ENCODE data around the gene MYO9A. TPM values are rescaled to one million over a fixed set of nuclear protein-coding genes. Genes with fewer than 3 reads are reported as not detected.

MYO9A gene
- polyA plus RNA-seq, 3 donors: 3.9 to 6.6 (median 5.0) TPM

DNA sequence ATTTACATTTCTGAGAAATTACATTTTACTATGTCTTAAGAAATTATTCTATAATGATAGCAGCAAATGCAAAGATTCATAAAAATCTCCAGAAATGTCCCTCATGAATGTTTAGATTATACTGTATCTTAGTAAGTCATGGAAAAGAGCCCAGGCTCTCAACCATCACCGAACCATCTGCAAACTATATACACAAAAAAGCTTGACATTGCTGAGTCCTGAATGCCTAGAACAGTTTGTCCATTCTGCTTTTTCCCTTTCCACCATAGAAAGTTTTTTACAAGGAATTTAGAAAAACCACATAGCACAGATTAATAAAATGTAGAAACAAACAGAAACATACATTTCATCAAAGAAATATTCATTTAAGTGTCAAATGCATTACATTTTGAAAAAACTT, 83.6 kb downstream of the MYO9A start:
- TF ChIP-seq, protein P1, sequence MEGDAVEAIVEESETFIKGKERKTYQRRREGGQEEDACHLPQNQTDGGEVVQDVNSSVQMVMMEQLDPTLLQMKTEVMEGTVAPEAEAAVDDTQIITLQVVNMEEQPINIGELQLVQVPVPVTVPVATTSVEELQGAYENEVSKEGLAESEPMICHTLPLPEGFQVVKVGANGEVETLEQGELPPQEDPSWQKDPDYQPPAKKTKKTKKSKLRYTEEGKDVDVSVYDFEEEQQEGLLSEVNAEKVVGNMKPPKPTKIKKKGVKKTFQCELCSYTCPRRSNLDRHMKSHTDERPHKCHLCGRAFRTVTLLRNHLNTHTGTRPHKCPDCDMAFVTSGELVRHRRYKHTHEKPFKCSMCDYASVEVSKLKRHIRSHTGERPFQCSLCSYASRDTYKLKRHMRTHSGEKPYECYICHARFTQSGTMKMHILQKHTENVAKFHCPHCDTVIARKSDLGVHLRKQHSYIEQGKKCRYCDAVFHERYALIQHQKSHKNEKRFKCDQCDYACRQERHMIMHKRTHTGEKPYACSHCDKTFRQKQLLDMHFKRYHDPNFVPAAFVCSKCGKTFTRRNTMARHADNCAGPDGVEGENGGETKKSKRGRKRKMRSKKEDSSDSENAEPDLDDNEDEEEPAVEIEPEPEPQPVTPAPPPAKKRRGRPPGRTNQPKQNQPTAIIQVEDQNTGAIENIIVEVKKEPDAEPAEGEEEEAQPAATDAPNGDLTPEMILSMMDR (IDR thresholded peaks at IDR 0.05): no peak
- no peak for DNase-seq
- Histone ChIP-seq H3K9me3 (replicated peaks in 1 of 2; ENCODE audit: control insufficient read depth in 1 of 2, insufficient read depth in 1 of 2, low read length in 2 of 2) (no peaks in the 10 kb centered on the region), H3K79me2 (ENCODE audit: insufficient read depth, low read length) (no peaks in the 10 kb centered on the region), H3K4me2 (replicated peaks; ENCODE audit: extremely low read depth, low read length, poor library complexity, severe bottlenecking) (no peak overlapping the region), H3K27me3 (ENCODE audit: control insufficient read depth in 2 of 2, insufficient read depth in 2 of 2, low read length in 2 of 2) (no peaks in the 10 kb centered on the region), H3K4me3 (replicated peaks in 1 of 3; ENCODE audit: low read depth in 2 of 3, low read length in 3 of 3) (no peak overlapping the region), H3K4me1 (ENCODE audit: control insufficient read depth in 1 of 2, insufficient read depth in 2 of 2, low read length in 2 of 2) (no peaks in the 10 kb centered on the region), H3K9ac (ENCODE audit: insufficient read depth, low read length, poor library complexity, severe bottlenecking) (no peak overlapping the region), H4K20me1 (ENCODE audit: insufficient read depth, low read length) (no peaks in the 10 kb centered on the region), H3K36me3 (replicated peaks in 1 of 2; ENCODE audit: control insufficient read depth in 1 of 2, insufficient read depth in 2 of 2, low read length in 2 of 2) (peaks cover 0 to 6% of the 10 kb centered on the region in 2 donors), H3K27ac (ENCODE audit: low read depth in 1 of 2, low read length in 2 of 2) (no peak overlapping the region), H2AFZ (ENCODE audit: insufficient read depth, low read depth, low read length, poor library complexity, severe bottlenecking) (no peak overlapping the region)
- no peak overlapping the region for H3K4me3 Mint-ChIP-seq
- no peaks in the 10 kb centered on the region for H3K27me3 Mint-ChIP-seq (ENCODE audit: low read depth in 3 of 3)
- H3K36me3 Mint-ChIP-seq: peaks cover 20% of the 10 kb centered on the region in 2 donors
- H3K4me1 Mint-ChIP-seq: peaks cover 10% of the 10 kb centered on the region
- no peak overlapping the region for H3K27ac Mint-ChIP-seq
- intact Hi-C loops (cut with micrococcal nuclease): no loop called here
- WGBS (ENCODE audit: insufficient coverage): no CpG with 5 or more reads among the region's 1 CpG
- peaks cover 0 to 11% (median 9%) of the 10 kb centered on the region in 7 donors for H3K9me3 Mint-ChIP-seq

DNA sequence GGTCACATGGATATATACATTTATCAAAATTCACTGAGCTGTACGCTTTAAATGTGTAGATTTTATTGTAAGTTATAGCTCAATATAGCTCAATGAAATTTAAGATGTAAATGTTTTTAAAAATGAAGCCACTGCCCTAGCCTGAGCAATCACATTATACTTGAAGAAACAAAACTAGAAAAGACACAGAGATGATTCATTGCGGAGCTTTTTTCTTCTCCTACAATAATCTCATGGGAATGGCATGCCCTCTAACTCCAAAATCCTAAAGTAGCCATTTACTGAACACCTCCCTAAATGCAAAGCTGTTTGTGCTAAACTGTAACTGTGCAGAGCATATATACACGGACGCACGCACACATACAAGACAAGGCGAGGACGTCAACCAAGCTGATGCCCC, 84.2 kb downstream of the MYO9A start:
- Mint-ChIP-seq H3K4me3 (no peak overlapping the region), H3K27ac (no peak overlapping the region), H3K4me1 (peaks cover 10% of the 10 kb centered on the region), H3K27me3 (ENCODE audit: low read depth in 3 of 3) (no peaks in the 10 kb centered on the region), H3K9me3 (peaks cover 0 to 11% (median 9%) of the 10 kb centered on the region in 7 donors), H3K36me3 (peaks cover 20% of the 10 kb centered on the region in 2 donors)
- Histone ChIP-seq H3K27me3 (ENCODE audit: control insufficient read depth in 2 of 2, insufficient read depth in 2 of 2, low read length in 2 of 2) (no peaks in the 10 kb centered on the region), H3K4me2 (replicated peaks; ENCODE audit: extremely low read depth, low read length, poor library complexity, severe bottlenecking) (no peak overlapping the region), H3K4me1 (ENCODE audit: control insufficient read depth in 1 of 2, insufficient read depth in 2 of 2, low read length in 2 of 2) (no peaks in the 10 kb centered on the region), H3K27ac (ENCODE audit: low read depth in 1 of 2, low read length in 2 of 2) (no peak overlapping the region), H4K20me1 (ENCODE audit: insufficient read depth, low read length) (no peaks in the 10 kb centered on the region), H3K36me3 (replicated peaks in 1 of 2; ENCODE audit: control insufficient read depth in 1 of 2, insufficient read depth in 2 of 2, low read length in 2 of 2) (peaks cover 0 to 6% of the 10 kb centered on the region in 2 donors), H3K9ac (ENCODE audit: insufficient read depth, low read length, poor library complexity, severe bottlenecking) (no peak overlapping the region), H2AFZ (ENCODE audit: insufficient read depth, low read depth, low read length, poor library complexity, severe bottlenecking) (no peak overlapping the region), H3K79me2 (ENCODE audit: insufficient read depth, low read length) (no peaks in the 10 kb centered on the region), H3K9me3 (replicated peaks in 1 of 2; ENCODE audit: control insufficient read depth in 1 of 2, insufficient read depth in 1 of 2, low read length in 2 of 2) (no peaks in the 10 kb centered on the region), H3K4me3 (replicated peaks in 1 of 3; ENCODE audit: low read depth in 2 of 3, low read length in 3 of 3) (no peak overlapping the region)
- 100% methylated on average over 5 of the region's 7 CpGs for WGBS (ENCODE audit: insufficient coverage)
- DNase-seq: no peak
- TF ChIP-seq, protein P1 (IDR thresholded peaks at IDR 0.05): no peak
- intact Hi-C loops (cut with micrococcal nuclease): no loop called here
